HFFc6 (cell line): ENCODE data around the gene ZNF581. TPM values are rescaled to one million over a fixed set of nuclear protein-coding genes. Genes with fewer than 3 reads are reported as not detected.
A peak's percentile ranks its signal among the peaks of the same experiment; 100 is the strongest.

ENCODE experiments used
- DNase-seq: peaks from one replicate; pipeline ENCODE4 v3.0.0-alpha.2; 2018
- H3K27ac Mint-ChIP-seq: 2 replicates; pipeline ENCODE4 v1.8.0; 2020; ENCODE audit warnings: mild to moderate bottlenecking, mixed read lengths
- H3K27me3 Mint-ChIP-seq: 2 replicates; pipeline ENCODE4 v1.8.0; 2021; ENCODE audit warnings: mild to moderate bottlenecking, moderate library complexity, mixed read lengths; ENCODE audit not compliant: insufficient read depth
- H3K36me3 Mint-ChIP-seq: 2 replicates; pipeline ENCODE4 v1.8.0; 2021; ENCODE audit warnings: low read depth, mixed read lengths
- H3K4me1 Mint-ChIP-seq: 2 replicates; pipeline ENCODE4 v1.8.0; 2020; ENCODE audit warnings: low read depth, mixed read lengths
- H3K4me3 Mint-ChIP-seq: 2 replicates; pipeline ENCODE4 v1.8.0; 2020; ENCODE audit warnings: mild to moderate bottlenecking, moderate library complexity, mixed read lengths
- H3K9me3 Mint-ChIP-seq: 2 replicates; pipeline ENCODE4 v1.8.0; 2020; ENCODE audit warnings: mild to moderate bottlenecking, mixed read lengths
- CTCF ChIP-seq: fragments of 200-600 bp; sonication (generic); IDR thresholded peaks from 2 replicates; pipeline ENCODE4 v1.5.0; 2021; ENCODE audit warnings: antibody characterized with exemption, mild to moderate bottlenecking
- total RNA-seq, 6 experiments: library from RNA; stranded (reverse); fragmentation: NEBNext Ultra II Directional; extraction: Animal tissue kit (Norgen Biotek cat#: 25700); gene quantifications; 2 replicates in 1 of 6; 3 replicates in 5 of 6; pipeline ENCODE4 v1.2.3, GENCODE V29; 2021

ZNF581 gene
- total RNA-seq, 6 experiments from 2014 or later, result 20.1 to 25.8 (median 21.9) TPM

- H3K27ac Mint-ChIP-seq, result no peak overlapping the region
- H3K27me3 Mint-ChIP-seq, result peaks cover 3% of the 10 kb centered on the region
- H3K36me3 Mint-ChIP-seq, result peaks cover 34% of the 10 kb centered on the region
- TF ChIP-seq CTCF, result no peak
- no peaks in the 10 kb centered on the region; the same call in 1 of the 2 replicates for H3K9me3 Mint-ChIP-seq
- no peak for DNase-seq
- H3K4me3 Mint-ChIP-seq, result no peak overlapping the region
- H3K4me1 Mint-ChIP-seq, result peaks cover 31% of the 10 kb centered on the region
Measured at GRCh38 chr19:55621673-55622231, 21.7 kb upstream of the ZNF581 start.

DNA sequence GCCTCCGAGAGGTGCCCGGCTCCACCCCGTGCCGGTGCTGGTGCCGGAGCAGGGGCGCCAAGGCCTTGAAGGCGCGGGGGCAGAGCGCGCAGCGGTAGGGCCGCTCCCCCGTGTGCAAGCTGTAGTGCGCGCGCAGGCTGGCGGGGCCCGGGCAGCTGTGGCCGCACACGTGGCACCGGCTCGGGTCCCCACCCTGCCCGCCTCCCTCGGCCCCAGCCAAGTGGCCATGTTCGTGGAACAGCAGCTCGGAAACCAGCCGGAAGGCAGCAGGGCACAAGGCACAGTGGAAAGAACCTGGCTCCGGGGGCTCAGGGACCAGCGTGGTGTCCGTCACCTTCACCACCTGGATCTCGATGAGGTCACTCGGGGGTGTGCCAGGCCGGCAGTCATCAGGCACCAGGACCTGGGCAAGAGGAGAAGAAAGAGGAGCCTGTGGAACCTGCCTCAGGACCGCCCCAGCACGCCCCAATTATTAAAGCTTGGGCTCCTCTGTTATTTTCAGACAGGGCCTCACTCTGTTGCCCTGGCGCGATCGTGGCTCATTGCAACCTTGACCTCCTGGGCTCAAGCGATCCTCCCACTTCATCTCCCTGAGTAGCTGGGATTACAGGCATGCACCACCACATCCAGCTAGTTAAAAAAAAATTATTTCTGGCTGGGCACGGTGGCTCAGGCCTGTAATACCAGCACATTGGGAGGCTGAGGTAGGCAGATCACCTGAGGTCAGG is 21.0 kb upstream of the ZNF581 start:
- no peak overlapping the region for H3K4me3 Mint-ChIP-seq
- peaks cover 3% of the 10 kb centered on the region for H3K27me3 Mint-ChIP-seq
- H3K36me3 Mint-ChIP-seq, result peaks cover 31% of the 10 kb centered on the region

DNA sequence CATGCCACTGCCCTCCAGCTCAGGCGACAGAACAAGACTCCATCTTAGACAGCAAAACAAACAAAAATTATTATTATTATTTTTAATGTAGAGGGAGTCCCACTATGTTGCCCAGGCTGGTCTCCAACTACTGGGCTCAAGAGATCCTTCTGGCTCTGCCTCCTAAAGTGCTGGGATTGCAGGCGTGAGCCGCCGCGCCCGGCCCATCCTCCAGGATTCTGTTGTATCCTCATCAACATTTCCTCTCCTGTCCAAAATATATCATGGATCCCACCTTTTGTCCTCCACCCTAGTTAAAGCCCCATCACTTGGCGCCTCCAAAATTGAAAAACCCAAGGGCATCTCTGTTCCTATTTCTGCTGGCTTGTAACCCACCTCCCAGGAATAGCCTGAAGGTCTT is 20.3 kb upstream of the ZNF581 start:
- Mint-ChIP-seq H3K36me3 (peaks cover 26% of the 10 kb centered on the region), H3K9me3 (no peaks in the 10 kb centered on the region; the same call in 1 of the 2 replicates), H3K27me3 (peaks cover 3% of the 10 kb centered on the region), H3K4me3 (no peak overlapping the region), H3K27ac (no peak overlapping the region), H3K4me1 (peaks cover 31% of the 10 kb centered on the region)
- no peak for TF ChIP-seq CTCF
- no peak for DNase-seq

More for the DNA sequence above, 21.0 kb upstream of the ZNF581 start:
- Mint-ChIP-seq H3K27ac (no peak overlapping the region), H3K9me3 (no peaks in the 10 kb centered on the region; the same call in 1 of the 2 replicates), H3K4me1 (peaks cover 31% of the 10 kb centered on the region)
- TF ChIP-seq CTCF, result no peak
- no peak for DNase-seq

- Mint-ChIP-seq H3K9me3 (no peaks in the 10 kb centered on the region; the same call in 1 of the 2 replicates), H3K4me3 (peak overlapping the region; percentile 88), H3K27ac (peak overlapping the region; percentile 96), H3K36me3 (peaks cover 26% of the 10 kb centered on the region), H3K4me1 (peaks cover 31% of the 10 kb centered on the region), H3K27me3 (peaks cover 3% of the 10 kb centered on the region)
- TF ChIP-seq CTCF, result no peak
- DNase-seq, result no peak
Measured at GRCh38 chr19:55623561-55623960, 19.9 kb upstream of the ZNF581 start.

DNA sequence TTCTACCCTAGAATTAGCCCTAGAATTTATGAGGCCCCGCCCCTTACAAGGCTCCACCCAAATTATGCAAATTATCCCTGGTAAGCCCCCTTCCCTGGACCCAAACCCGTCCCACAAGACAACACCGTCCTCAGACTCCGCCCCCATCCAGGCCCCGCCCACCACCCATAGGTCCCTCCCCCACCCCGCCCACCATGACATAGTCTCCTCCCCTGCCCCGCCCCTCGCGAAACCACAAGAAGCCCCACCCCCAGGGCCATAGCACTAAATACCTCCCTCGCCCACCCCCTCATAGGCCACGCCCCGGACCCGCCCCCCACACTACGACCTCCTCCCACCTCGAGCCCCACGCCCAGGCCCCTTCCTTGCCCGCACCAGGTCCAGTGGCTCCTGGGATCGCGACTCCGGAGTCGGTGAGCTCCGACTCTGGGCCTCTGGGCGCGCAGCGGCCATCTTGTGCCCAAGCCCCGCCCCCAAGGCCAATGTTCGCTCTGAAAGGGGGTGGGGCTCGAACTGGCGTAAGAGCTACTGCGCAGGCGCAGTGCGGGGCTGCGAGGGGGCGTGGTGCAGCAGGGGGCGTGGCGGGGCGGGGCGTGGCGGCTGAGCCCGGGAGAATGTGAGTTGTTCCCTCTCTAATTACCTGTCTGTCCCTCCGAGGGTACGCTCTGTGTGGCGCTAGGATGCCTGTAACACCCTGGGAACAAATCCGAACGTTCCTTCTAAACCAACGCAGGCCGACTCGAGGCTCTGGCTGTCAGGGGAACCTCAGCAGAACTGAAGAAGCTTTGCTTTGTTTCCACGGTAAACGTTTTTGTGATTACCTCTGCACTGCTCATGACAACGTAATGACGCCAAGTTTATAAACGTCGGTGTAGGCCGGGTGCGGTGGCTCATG is 19.1 kb upstream of the ZNF581 start, which contains the start of gene ZNF784:
Gene ZNF784 (minus strand): TSS at position 458 of the 895 bp plus-strand sequence. CDS start 5 bp downstream, at position 453.
- Mint-ChIP-seq H3K27ac (peak within 1 kb of the TSS; percentile 96), H3K4me3 (peak within 1 kb of the TSS; percentile 88), H3K36me3 (peaks cover 25% of the 10 kb centered on the region), H3K9me3 (no peaks in the 10 kb centered on the region; the same call in 1 of the 2 replicates), H3K4me1 (peaks cover 29% of the 10 kb centered on the region), H3K27me3 (peaks cover 3% of the 10 kb centered on the region)
- no peak for TF ChIP-seq CTCF
- peak; percentile 79 for DNase-seq
